GM21619 (cell line): ENCODE data around the gene SUSD4.
"Not testable (repeated sequence)": the region's sequence is repeated elsewhere in the genome, so short reads cannot be mapped to it uniquely, and the experiment has no call there.

ENCODE experiments used
- ATAC-seq: cut with Tn5 transposase; IDR thresholded peaks from one replicate; pipeline ENCODE4 v1.9.1; 2021; ENCODE audit not compliant: unreplicated experiment

The SUSD4 gene

GRCh38 chr1:223363856-223364684, at the start of gene SUSD4:
SUSD4 (minus strand) TSS chr1:223364176; CDS start chr1:223363425, 751 bp downstream.
- no peak for ATAC-seq

GRCh38 chr1:223413216-223413615, 49.2 kb upstream of the SUSD4 start:
- ATAC-seq: no peak

- no peak for ATAC-seq
Observed at GRCh38 chr1:223411710-223412109, 47.7 kb upstream of the SUSD4 start.

GRCh38 chr1:223411309-223411708, 47.3 kb upstream of the SUSD4 start:
- ATAC-seq: no peak

GRCh38 chr1:223410036-223410435, 46.1 kb upstream of the SUSD4 start:
- no peak for ATAC-seq

- ATAC-seq: no peak
Observed at GRCh38 chr1:223405507-223405906, 41.5 kb upstream of the SUSD4 start.

GRCh38 chr1:223403184-223403815, 39.3 kb upstream of the SUSD4 start:
- no peak for ATAC-seq

- no peak for ATAC-seq
Observed at GRCh38 chr1:223402790-223403142, 38.8 kb upstream of the SUSD4 start.

- no peak for ATAC-seq
Observed at GRCh38 chr1:223401873-223402789, 38.2 kb upstream of the SUSD4 start.

- ATAC-seq: not testable (repeated sequence)
Observed at GRCh38 chr1:223399393-223399792, 35.4 kb upstream of the SUSD4 start.

GRCh38 chr1:223394706-223395105, 30.7 kb upstream of the SUSD4 start:
- no peak for ATAC-seq

- ATAC-seq: no peak
Observed at GRCh38 chr1:223394242-223394641, 30.3 kb upstream of the SUSD4 start.

- ATAC-seq: no peak
Observed at GRCh38 chr1:223393275-223394214, 29.6 kb upstream of the SUSD4 start, which contains the start of gene CCDC185. CCDC185 (plus strand) TSS chr1:223393415; CDS start chr1:223393476, 61 bp downstream.

GRCh38 chr1:223390618-223391017, 26.6 kb upstream of the SUSD4 start:
- no peak for ATAC-seq

- no peak for ATAC-seq
Observed at GRCh38 chr1:223386013-223386412, 22.0 kb upstream of the SUSD4 start.

GRCh38 chr1:223378754-223379153, 14.8 kb upstream of the SUSD4 start:
- no peak for ATAC-seq

GRCh38 chr1:223374064-223374610, 10.2 kb upstream of the SUSD4 start:
- ATAC-seq: no peak

- ATAC-seq: no peak
Observed at GRCh38 chr1:223364685-223365382, 858 bp upstream of the SUSD4 start.
